Left forelimb (tissue), 1 donor: ENCODE results near the gene PARP9.

Experiments
- DNase-seq: peaks from one replicate; pipeline ENCODE4 v3.0.0-alpha.2; 2018; ENCODE audit warnings: low spot score

The PARP9 gene

DNA sequence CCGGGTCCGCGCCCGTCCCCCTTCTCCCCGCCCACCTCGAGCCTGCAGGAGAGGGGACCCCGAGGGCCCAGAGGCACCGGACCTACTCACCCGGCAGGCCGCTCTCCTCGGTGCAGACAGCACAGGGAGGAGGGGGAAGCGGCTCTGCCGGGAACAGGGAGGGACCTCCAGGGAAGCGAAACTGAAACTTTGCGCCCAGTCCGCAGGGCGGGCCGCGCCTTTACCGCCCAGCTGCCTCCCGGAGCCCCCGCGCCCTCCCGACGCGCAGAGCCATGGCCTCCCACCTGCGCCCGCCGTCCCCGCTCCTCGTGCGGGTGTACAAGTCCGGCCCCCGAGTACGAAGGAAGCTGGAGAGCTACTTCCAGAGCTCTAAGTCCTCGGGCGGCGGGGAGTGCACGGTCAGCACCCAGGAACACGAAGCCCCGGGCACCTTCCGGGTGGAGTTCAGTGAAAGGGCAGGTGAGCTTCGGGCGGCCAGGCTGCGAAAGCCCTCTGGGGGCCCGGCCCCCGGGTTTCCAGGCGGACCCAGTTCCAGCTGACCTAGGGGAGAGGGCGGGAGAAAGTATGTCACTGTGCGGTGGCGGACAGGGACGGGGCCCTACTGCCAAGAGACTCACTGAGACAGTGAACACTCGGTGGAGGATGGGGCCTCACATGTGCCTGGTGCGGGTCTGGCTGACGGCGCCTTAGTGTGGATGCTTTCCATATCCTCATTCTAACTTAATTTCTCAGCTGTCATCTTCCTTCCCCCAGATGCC lies at the start of gene PARP9, which contains the start of gene DTX3L:
TSS of gene PARP9 (minus strand) at position 146 of the 758 bp plus-strand sequence. CDS start 4,680 bp downstream, outside the sequence.
TSS of gene DTX3L (plus strand) at position 184 of the 758 bp plus-strand sequence. CDS start at position 273, 89 bp downstream.
- DNase-seq = peak; percentile 87

DNA sequence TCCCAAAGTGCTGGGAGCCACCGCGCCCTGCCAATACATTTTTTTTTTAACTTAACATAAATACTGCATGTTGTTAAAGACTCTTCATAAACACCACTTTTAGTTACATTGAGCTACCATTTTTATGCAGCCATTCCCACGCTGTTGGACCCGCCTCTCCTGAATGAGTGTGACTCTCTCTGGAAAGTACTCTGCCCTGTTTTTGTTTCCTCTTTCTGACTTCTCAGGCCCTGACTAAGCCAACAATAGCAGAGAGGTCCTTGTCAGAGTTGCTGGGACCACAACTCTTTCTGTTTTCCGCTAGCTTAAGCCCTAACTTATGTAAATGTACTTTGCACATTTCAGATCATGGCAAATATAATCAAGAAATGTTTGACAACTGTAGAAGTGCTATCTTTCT lies 48.6 kb upstream of the PARP9 start:
- DNase-seq = no peak

DNA sequence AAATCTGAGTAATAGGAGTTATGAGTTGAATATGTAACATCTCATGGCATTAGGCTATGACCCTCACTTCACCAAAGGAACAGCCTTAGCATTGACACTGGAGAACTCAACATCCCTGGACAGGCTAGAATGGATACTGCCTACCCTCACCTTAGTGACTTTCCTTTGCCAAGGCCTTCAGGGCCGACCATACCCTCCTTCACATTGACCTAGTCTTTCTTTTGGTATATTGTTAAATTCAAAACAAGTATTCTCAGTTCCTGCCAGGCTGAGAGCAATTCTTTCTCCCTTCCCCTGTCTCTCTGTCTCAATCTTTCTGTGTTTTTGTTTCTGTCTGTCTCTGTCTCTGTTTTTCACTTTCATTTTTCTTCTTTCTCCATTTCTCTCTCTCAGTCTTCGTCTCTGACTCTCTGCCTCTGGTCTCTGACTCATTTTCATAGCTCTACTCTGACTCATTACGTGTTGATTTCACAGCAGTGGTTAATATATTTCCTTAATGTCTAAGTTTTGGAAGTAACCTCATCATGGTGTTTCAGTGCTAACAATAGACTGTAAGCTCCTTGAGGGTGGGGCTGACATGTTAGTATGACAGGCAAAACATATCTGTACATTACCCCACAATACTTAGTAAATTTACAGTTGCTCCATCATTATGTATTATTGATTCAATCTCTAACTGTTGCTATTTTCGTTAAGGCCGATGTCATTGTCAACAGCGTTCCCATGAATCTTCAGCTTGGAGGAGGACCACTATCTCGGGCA lies 45.9 kb upstream of the PARP9 start:
- DNase-seq = no peak

DNA sequence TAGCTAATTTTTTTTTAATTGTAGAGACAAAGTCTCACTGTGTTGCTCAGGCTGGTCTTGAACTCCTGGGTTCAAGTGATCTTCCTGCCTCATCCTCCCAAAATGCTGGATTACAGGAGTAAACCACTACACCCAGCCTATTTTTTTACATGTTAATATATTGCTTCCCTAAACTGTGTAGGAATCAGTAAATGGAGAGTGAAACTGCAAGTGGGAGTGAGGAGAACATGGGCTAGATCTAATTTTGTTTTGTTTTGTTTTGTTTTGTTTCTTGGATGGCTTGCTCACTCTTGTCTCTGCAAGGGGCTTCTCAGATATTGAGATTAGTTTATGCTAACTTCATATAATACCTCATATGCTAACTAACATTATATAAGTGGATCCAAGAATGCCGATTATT lies 44.8 kb upstream of the PARP9 start:
- no peak for DNase-seq

DNA sequence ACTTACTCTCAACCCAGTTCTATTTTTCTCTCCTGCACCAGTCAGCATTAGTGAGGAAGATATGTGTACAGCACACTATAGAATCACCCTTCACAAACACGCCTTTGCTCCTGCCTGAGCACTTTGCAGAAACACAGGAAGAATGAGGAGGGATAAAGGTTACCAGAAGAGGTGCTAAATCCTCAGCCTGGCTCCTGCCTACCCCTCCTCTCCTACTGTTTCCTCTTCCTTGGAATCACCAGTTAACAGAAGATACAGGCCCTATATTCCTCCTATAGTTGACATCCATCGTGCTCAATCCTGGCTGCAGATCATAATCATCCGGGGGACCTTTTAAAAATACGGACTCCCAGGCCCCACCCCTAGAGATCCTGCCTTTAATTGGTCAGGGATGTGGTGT lies 42.2 kb upstream of the PARP9 start:
- DNase-seq = no peak

DNA sequence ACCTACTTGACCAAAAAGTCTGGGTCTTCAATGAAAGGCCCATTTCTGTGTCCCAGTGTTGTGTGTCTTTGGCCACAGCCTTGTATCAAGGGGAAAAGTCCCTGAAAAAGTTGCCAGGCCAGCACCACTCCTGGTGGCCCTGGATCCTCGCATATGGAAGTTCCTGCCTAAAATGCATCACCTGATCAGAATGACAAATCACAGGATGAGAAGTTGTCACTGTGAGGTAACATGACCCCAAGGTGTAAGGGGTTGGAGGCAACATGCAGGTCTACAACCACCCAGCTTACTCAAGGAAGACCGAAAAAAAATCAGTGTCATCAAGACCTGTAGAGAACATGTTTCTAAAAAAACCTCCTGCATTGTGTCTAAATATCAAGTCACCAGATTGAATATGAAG lies 39.0 kb upstream of the PARP9 start:
- no peak for DNase-seq

DNA sequence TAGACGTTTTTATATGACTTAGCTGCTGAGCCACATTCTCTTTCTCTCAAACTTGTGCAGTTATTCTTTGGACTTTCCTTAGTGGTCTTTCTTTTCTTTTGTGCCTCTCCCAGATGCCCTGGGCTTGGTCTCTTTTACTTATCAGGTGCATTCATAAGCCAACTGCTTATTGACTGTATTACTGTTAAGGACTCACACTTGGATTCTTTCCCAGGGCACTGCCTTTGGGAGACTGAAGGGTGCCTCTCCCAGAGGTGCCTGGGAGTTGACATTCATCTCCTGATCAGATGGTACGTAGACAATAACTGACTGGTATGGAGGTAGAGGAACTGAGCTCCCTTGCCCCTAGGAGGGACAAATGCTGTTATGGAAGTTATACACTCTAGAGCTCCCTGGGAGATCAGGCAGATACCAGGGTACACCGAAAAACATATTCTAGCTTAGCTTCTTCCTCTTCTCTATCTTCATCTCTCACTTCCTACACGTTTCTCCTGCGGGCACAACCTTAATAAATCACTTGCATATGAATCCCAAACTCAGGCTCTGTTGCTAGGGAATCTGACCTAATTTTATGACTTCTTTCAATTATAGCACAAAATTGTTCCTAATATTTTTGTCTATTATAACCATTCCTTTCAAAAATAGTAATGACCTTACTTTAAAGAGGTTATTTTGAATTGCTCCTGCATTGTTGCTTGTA lies 38.1 kb upstream of the PARP9 start:
- DNase-seq = no peak

DNA sequence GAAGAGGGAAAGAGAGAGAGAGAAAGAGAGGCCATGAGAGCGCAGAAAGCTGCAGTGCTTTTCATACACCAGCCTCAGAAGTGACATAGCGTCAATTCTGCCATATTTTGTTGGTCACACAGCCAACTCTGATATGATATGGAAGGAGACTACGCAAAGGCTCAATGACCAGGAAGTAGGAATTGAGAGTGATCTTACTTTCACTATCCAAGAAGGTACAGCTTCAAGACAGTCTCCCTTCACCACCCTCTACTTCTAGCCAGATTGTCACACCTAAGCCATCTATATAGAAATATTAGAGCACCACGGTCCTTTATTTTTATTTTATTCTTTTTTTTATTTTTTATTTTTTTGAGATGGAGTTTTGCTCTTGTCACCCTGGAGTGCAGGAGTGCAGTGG lies 34.5 kb upstream of the PARP9 start:
- no peak for DNase-seq

DNA sequence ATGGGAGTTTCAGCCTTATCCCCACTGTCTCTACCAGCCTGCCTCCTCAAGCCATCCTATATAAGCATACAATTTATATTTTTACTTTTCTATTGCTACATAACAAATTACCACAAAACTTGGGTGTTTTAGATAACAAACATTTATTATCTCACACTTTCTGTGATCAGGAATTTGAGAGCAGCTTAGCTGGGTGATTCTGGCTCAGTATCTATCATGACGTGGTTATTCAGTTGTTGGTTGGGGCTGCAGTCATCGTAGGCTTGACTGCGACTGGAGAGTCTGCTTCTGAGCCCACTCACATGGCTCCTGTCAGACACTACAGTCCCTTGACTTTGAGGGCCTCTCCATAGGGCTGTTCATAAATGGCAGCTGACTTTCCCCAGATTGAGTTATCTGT lies 34.1 kb upstream of the PARP9 start:
- no peak for DNase-seq

DNA sequence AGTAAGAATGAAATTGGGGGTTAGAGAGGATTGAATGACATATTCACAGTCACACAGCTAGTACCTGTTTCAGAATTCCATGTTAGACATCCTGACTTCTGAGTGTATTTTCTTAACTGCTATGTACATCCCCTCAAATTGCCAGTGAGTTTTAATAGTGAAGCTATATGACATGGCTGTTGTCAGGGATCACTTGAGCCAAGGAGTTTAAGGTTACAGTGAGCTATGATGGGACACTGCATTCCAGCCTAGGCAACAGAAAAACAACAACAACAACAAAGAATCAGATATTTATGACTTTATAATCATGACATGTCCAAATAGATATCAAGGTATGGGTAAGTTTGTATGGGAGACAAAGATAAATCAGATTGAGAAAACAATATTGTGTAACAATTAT lies 29.9 kb upstream of the PARP9 start:
- no peak for DNase-seq

DNA sequence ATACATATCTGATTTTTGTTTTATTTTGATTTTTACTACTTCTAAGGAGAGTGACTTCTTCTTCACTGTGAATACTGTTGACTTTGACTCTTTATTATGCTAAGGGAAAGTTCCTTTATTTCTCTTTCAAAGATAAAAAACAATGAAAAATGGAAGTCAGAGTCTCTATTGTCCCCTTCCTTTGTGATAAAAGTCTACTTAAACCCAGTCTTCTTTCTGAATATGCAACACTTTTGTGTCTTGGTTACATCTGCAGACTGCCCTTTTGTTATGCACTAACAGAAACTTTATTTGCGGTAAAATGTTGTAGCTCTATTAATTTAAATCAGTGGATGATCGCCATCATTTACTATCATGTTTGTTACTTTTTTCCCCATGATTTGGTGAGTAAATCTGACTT lies 26.5 kb upstream of the PARP9 start:
- DNase-seq = no peak

DNA sequence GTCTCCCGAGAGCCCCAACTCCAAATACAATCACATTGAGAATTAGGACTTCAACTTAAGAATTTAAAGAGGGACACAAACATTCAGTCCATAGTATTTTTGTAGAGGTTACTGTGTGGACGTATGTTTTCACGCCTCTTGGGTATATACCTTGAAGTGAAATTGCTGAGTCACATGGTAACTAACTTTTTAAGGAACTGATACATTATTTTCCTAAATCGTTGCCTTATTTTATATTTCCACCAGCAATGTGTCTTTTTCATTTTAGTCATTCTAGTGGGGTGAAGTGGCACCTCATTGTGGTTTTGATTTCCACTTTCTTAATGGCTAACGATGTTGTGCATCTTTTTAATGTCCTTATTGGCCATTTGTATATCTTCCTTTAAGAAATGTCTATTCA lies 25.2 kb upstream of the PARP9 start:
- no peak for DNase-seq

DNA sequence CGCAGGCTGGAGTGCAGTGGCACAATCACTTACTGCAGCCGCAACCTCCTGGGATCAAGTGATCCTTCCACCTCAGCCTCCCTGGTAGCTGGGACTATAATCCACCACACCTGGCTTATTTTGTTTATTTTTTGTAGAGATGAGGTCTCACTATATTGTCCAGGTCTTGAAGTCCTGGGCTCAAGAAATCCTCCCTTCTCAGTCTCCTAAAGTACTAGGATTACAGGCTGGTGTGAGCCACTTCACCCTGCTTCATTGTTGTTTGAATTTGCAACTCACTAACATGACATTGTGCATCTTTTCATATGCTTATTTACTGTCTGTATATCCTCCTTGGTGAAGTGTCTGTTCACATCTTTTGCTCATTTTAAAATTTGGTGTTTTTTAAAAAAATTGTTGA lies 23.5 kb upstream of the PARP9 start:
- DNase-seq = no peak

DNA sequence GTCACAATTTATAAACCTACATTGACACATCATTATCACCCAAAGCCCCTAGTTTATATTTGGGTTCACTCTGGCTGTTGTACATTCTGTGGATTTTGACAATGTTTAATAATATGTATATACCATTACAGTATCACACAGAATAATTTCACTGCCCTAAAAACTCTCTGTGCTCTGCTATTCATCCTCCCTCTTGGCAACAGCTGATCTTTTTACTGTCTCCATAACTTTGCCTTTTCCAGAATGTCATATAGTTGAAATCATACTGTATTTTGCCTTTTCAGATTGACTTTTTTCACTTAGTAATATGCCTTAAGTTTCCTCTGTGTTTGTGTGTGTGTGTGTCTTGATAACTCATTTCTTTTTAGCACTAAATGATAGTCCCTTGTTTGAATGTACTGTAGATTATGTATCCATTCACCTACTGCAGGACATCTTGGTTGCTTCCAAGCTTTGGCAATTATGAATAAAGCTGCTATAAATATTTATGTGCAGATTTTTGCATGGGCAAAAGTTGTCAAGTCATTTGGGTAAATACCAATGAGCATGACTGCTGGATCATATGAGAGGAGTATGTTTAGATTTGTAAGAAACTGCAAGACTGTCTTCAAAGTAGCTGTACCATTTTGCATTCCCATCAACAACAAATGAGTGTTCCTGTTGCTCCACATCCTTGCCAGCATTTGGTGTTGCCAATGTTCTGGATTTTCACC lies 22.8 kb upstream of the PARP9 start:
- no peak for DNase-seq

DNA sequence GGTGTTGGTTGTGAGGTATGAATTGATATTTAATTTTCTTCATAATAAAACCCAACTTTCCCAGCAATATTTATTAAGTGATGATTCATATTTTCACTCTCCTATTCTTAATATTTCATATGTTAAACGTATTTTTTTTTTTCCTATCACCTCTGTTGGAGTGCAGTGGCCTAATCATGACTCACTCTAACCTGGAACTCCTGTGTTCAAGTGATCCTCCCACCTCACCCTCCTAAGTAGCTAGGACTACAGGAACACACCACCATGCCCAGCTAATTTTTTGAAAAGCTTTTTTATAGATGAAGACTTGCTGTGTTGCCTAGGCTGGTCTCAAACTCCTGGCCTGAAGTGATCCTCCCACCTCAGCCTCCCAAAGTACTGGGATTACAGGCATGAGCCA lies 22.0 kb upstream of the PARP9 start:
- no peak for DNase-seq

DNA sequence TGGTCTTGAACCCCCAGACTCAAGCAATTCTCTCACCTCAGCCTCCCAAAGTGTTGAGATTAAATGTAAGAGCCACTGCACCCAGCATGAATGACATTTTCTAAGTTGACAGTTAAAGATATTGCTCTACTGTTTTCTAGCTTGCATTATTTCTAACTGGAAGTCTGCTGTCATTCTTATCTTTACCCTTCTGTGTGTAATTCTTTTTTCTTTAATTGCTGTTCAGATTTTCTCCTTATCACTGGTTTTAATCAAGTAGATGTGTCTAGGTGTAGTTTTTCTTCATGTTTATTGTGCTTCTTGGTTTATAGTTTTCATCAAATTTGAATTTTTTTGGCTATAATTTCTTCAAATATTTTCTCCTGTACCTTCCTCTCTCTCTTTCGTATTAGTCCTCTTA lies 18.3 kb upstream of the PARP9 start:
- DNase-seq = no peak

DNA sequence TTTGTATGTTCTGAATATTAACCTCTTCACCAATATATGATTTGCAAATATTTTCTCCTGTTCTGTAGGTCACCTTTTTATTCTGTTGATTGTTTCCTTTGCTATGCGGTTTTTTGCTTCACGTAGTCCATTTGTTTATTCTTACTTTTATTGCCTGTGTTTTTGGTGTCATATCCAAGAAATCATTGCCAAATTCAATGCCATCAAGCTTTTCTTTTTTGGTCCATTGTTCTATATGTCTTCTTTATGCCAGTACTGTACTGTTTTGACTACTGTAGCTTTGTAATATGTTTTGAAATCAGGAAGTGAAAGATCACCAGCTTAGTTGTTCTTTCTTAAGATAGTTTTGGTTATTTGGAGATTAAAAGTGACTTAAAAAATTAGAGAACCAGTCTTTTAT lies 17.5 kb upstream of the PARP9 start:
- no peak for DNase-seq

DNA sequence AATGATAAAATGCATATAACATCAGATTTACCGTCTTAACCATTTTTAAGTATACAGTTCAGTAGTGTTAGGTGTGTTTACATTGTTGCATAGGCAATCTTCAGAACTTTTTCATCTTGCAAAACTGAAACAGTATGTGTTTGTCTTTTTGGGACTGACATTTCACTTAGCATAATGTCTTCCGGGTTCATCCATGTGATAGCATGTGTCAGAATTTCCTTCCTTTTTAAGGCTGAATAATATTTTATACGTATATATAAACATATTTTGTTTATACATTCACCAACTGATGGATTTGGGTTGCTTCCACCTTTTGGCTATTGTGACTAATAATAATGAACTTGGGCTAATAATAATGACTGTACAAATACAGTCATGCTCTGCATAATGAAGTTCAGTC lies 16.4 kb upstream of the PARP9 start:
- DNase-seq = no peak

DNA sequence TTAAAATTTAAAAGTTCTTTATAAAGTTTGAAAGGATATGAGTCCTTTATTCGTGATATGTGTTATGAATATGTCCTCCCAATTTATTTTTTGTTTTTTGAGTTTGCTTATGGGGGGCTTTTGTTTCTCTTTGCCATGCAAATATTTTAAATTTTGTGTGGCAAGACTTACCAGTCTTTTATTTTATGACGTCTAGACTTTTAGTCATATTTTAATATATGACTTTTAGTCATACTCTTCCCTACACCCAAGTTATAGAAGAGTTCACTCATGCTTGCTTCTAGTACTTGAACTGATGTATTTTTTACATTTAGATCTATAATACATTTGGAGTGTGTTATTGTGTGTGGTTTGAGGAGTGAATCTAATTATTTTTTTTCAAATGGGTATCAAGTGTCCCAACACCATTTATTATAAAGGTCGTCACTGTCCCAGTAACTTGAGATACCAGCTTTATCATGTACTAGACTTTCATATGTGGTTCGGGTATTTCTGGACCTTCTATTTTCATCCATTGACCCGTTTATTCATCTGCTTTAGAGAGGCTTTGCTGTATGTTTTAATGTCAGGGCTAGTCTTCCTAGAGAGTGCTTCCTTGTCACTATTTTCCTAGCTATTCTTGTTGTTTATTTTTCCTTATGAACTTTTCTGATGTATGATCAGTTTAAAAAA lies 14.1 kb upstream of the PARP9 start:
- DNase-seq = no peak

DNA sequence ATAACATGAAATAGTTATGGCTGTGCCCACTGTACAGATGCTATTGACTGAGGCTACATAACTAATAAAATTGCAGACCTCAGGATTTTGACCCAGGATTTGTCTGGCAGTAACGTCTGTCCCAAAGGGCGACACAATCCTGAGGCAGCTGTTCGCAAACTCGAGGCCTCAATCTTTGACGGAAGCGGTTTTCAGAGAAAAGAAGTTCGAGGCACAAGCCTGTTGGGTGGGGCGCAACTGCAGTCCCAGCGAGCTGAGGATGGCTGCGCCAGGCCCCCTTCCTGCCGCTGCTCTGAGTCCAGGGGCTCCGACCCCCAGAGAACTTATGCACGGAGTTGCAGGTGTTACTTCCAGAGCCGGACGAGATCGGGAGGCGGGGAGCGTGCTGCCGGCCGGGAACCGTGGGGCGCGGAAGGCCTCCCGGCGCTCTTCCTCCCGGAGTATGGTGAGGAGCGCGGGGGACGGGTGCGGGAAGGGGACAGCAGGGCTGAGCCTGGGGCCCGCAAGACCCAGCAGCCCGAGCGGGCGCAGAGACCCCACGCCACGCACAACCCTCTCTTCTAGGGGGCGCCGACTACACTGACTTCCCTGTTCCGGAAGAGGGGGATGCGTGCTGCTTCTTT lies 13.4 kb upstream of the PARP9 start, which contains the start of gene PARP15:
TSS of gene PARP15 (plus strand) at position 242 of the 623 bp plus-strand sequence. CDS start at position 260, 18 bp downstream.
- no peak for DNase-seq
